ENCODE data around the gene NSD2.

DNA sequence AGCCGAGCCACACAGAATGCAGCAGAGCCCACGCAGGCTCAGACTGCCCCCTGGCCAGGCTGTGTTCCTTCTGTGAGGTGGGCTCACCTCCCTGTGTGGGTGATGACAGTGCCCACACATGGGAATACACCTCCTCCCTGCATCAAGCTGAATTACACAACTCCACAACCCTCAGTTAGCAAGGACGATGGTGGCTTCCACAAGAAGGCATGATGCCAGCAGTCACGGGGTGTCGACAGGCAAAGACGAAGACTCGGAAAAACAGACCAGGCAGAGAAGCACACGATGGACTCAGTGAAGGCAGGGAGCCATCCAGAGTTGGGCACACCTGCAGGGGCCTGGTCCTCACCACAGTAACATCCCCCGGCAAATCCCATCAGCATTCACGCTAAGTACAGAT lies 27.3 kb upstream of the NSD2 start:
- TF ChIP-seq, protein P1, sequence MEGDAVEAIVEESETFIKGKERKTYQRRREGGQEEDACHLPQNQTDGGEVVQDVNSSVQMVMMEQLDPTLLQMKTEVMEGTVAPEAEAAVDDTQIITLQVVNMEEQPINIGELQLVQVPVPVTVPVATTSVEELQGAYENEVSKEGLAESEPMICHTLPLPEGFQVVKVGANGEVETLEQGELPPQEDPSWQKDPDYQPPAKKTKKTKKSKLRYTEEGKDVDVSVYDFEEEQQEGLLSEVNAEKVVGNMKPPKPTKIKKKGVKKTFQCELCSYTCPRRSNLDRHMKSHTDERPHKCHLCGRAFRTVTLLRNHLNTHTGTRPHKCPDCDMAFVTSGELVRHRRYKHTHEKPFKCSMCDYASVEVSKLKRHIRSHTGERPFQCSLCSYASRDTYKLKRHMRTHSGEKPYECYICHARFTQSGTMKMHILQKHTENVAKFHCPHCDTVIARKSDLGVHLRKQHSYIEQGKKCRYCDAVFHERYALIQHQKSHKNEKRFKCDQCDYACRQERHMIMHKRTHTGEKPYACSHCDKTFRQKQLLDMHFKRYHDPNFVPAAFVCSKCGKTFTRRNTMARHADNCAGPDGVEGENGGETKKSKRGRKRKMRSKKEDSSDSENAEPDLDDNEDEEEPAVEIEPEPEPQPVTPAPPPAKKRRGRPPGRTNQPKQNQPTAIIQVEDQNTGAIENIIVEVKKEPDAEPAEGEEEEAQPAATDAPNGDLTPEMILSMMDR (optimal IDR thresholded peaks at IDR 0.05 in 1 of 3, IDR thresholded peaks at IDR 0.05 in 1 of 3, conservative IDR thresholded peaks at IDR 0.05 in 1 of 3; ENCODE audit: extremely low read depth in 1 of 3, insufficient read depth in 2 of 3, low read length in 3 of 3) = no peak
- TF ChIP-seq EZH2 (IDR thresholded peaks at IDR 0.05; ENCODE audit: low read length) = no peak
